Endothelial cell of umbilical vein (primary cell): ENCODE measurements around the gene RBM15B. TPM values are rescaled to one million over a fixed set of nuclear protein-coding genes. Genes with fewer than 3 reads are reported as not detected.
A peak's percentile ranks its signal among the peaks of the same experiment; 100 is the strongest.

Source experiments
- BruUV-seq: library from RNA; stranded (reverse); fragments of 400-500 nt; replicated peaks from 2 replicates; lab custom pipeline; 2021; lab: Mats Ljungman, UMichigan
- CTCF ChIA-PET: fragments of 300-600, 350-600 bp; sonication (Branson Sonifier 250); formaldehyde crosslinking; loops from one replicate; lab custom pipeline; 2021; ENCODE audit warnings: antibody characterized with exemption, inconsistent platforms; lab: Charles Lee
- POLR2A ChIA-PET: fragments of 300-600, 350-600 bp; sonication (Branson Sonifier 250); formaldehyde crosslinking; loops from one replicate; lab custom pipeline; 2021; ENCODE audit warnings: antibody characterized with exemption, inconsistent platforms; lab: Charles Lee
- DNase-seq: peaks from one replicate; pipeline ENCODE4 v3.0.0-alpha.2; 2011; ENCODE audit warnings: low read depth, low spot score
- FAIRE-seq: peaks from 2 replicates; lab custom pipeline; 2011; peaks lifted over from hg19 to GRCh38; lab: Jason Lieb, UNC
- H2AFZ ChIP-seq: 2 replicates; pipeline ENCODE4 v1.6.0; 2012; ENCODE audit warnings: low read depth, low read length, control low read depth, inconsistent platforms
- H3K27ac ChIP-seq: 2 replicates; pipeline ENCODE4 v1.5.1; 2011; ENCODE audit warnings: low read depth, mild to moderate bottlenecking, control low read depth, low read length, moderate library complexity; ENCODE audit not compliant: insufficient read depth
- H3K27me3 ChIP-seq, 2 experiments: 2 replicates each; pipeline versions ENCODE4 v1.6.0 to v1.6.1; 2011; ENCODE audit warnings: low read length in 2 of 2, mixed read lengths in 1 of 2; ENCODE audit not compliant: control insufficient read depth in 2 of 2, insufficient read depth in 2 of 2
- H3K36me3 ChIP-seq, 2 experiments: 2 replicates in 1 of 2; 3 replicates in 1 of 2; pipeline ENCODE4 v1.5.1; 2011; ENCODE audit warnings: low read length in 2 of 2, mild to moderate bottlenecking in 1 of 2, moderate library complexity in 1 of 2; ENCODE audit not compliant: control insufficient read depth in 2 of 2, insufficient read depth in 2 of 2; ENCODE audit errors: extremely low read depth in 1 of 2
- H3K4me1 ChIP-seq: 3 replicates; pipeline ENCODE4 v1.5.1; 2011; ENCODE audit warnings: mild to moderate bottlenecking, low read length; ENCODE audit not compliant: control insufficient read depth, insufficient read depth; ENCODE audit errors: extremely low read depth
- H3K4me2 ChIP-seq: 2 replicates; pipeline ENCODE4 v1.6.1; 2011; ENCODE audit warnings: low read length, control low read depth, mixed read lengths; ENCODE audit not compliant: insufficient read depth
- H3K4me3 ChIP-seq, 3 experiments: fragments of 200-600 bp in 1 of 3; sonication (generic), shearing (Covaris generic) in 1 of 3; replicated peaks in 1 of 3; 2 replicates each; pipeline ENCODE4 v1.5.1; 2011 to 2016; ENCODE audit warnings: control low read depth in 3 of 3, low read length in 3 of 3, mild to moderate bottlenecking in 2 of 3, inconsistent platforms in 1 of 3, low read depth in 1 of 3, moderate library complexity in 1 of 3; ENCODE audit not compliant: insufficient read depth in 1 of 3
- H3K79me2 ChIP-seq: 2 replicates; pipeline ENCODE4 v1.6.0; 2012; ENCODE audit warnings: low read length, inconsistent platforms; ENCODE audit not compliant: control insufficient read depth, insufficient read depth
- H3K9ac ChIP-seq: replicated peaks from 2 replicates; pipeline ENCODE3; 2011; ENCODE audit warnings: low read length, control low read depth; ENCODE audit not compliant: insufficient read depth; ENCODE audit errors: extremely low read depth
- H3K9me1 ChIP-seq: replicated peaks from 3 replicates; pipeline ENCODE4 v1.6.0; 2011; ENCODE audit warnings: mild to moderate bottlenecking, low read length; ENCODE audit not compliant: control insufficient read depth, insufficient read depth; ENCODE audit errors: extremely low read depth
- H3K9me3 ChIP-seq: replicated peaks from 2 replicates; pipeline ENCODE4 v1.5.1; 2012; ENCODE audit warnings: low read length, inconsistent platforms; ENCODE audit not compliant: control insufficient read depth, insufficient read depth
- H4K20me1 ChIP-seq: replicated peaks from 2 replicates; pipeline ENCODE3; 2011; ENCODE audit warnings: mild to moderate bottlenecking, low read length; ENCODE audit not compliant: control insufficient read depth, insufficient read depth; ENCODE audit errors: extremely low read depth
- EZH2 ChIP-seq: IDR thresholded peaks from 2 replicates; pipeline ENCODE4 v1.6.1; 2012; ENCODE audit warnings: borderline replicate concordance, low read depth, mild to moderate bottlenecking, moderate library complexity, low read length, inconsistent platforms; ENCODE audit not compliant: severe bottlenecking
- FOS ChIP-seq: IDR thresholded peaks from 2 replicates; pipeline ENCODE4 v1.6.1; 2011; ENCODE audit warnings: mild to moderate bottlenecking, low read length, moderate library complexity, borderline replicate concordance; ENCODE audit not compliant: insufficient read depth
- GATA2 ChIP-seq: IDR thresholded peaks from 2 replicates; pipeline ENCODE4 v1.7.0; 2011; ENCODE audit warnings: low read depth, mild to moderate bottlenecking, moderate library complexity, mixed read lengths, low read length; ENCODE audit not compliant: insufficient read length, insufficient read depth
- JUN ChIP-seq: IDR thresholded peaks from 2 replicates; pipeline ENCODE4 v1.6.1; 2011; ENCODE audit warnings: borderline replicate concordance, low read depth; ENCODE audit not compliant: insufficient read length, insufficient read depth
- POLR2AphosphoS5 ChIP-seq: IDR thresholded peaks from 2 replicates; pipeline ENCODE4 v1.6.1; 2012; ENCODE audit warnings: low read depth, mild to moderate bottlenecking, control low read depth, low read length, moderate library complexity; ENCODE audit not compliant: insufficient read depth
- dilution Hi-C: fragments of 300-500 bp; cut with MboI; formaldehyde crosslinking; loops from one replicate; pipeline ENCODE4 v1.15.0; 2019; ENCODE audit warnings: low sequenced_read_pairs; ENCODE audit not compliant: extremely low pct_ligation_motif_present
- intact Hi-C: fragments of 100-400 bp; cut with micrococcal nuclease; formaldehyde crosslinking; loops from one replicate; pipeline ENCODE4 v1.10.0; 2022
- polyA plus RNA-seq, 4 experiments: library from polyadenylated mRNA; depleted of rRNA in 3 of 4; stranded (reverse) in 3 of 4; unstranded in 1 of 4; fragments of >200 nt; gene quantifications; 2 replicates each; pipeline versions ENCODE4 v1.2.1 to v1.2.3, GENCODE V29; 2011 to 2012; ENCODE audit warnings: missing spikeins in 1 of 4
- total RNA-seq: library from RNA; stranded (reverse); gene quantifications from 2 replicates; pipeline ENCODE4 v1.2.3, GENCODE V29; 2021
- TF ChIP-seq, protein P1 (sequence below): IDR thresholded peaks from 2 replicates; pipeline ENCODE4 v1.6.1; 2011; ENCODE audit not compliant: insufficient read depth, insufficient read length
- TF ChIP-seq, protein P2 (sequence below), 2 donors: IDR thresholded peaks; 1 replicate in 1 of 2; 2 replicates in 1 of 2; pipeline ENCODE4 v1.5.1; 2011; ENCODE audit warnings: low read length in 2 of 2, mild to moderate bottlenecking in 2 of 2, moderate library complexity in 2 of 2, control low read depth in 1 of 2, inconsistent platforms in 1 of 2, low read depth in 1 of 2; ENCODE audit not compliant: insufficient read depth in 1 of 2; ENCODE audit errors: extremely low read depth in 1 of 2

The RBM15B gene
- total and polyA plus RNA-seq, 2 donors (not counting 3 experiments of a cell fraction or from before 2014, with no cell fraction given) = 19.9 to 39.1 TPM

- dilution Hi-C loops (no loop called here), intact Hi-C loops (loop anchor here (1.0 to 5.0 kb wide), 6 partner anchors 43 to 1034 kb away; partner anchors contain the start of gene TMEM115)
- POLR2A ChIA-PET = interaction anchor here (0.6 to 1.5 kb wide), 2 partner anchors 108 to 154 kb away, joined by 3 to 7 read pairs; partner anchors contain the start of gene DCAF1
- Histone ChIP-seq H3K27ac (peak overlapping the region; percentile 50), H3K79me2 (peaks cover 73% of the 10 kb centered on the region), H3K36me3 (peaks cover 24 to 41% of the 10 kb centered on the region in 2 experiments), H3K9me1 (no peaks in the 10 kb centered on the region), H3K27me3 (no peaks in the 10 kb centered on the region), H3K4me3 (peak overlapping the region; percentile 29 to 77 (median 36)), H3K9me3 (no peaks in the 10 kb centered on the region), H3K9ac (peak overlapping the region; percentile 88), H3K4me1 (peaks cover 48% of the 10 kb centered on the region), H3K4me2 (peak overlapping the region; percentile 22), H2AFZ (no peak overlapping the region), H4K20me1 (no peaks in the 10 kb centered on the region)
- CTCF ChIA-PET = no interaction called here
- DNase-seq = peak; percentile 50
- no TSS peak for BruUV-seq
- TF ChIP-seq, protein P1, sequence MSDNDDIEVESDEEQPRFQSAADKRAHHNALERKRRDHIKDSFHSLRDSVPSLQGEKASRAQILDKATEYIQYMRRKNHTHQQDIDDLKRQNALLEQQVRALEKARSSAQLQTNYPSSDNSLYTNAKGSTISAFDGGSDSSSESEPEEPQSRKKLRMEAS = peak; percentile 38
- no peak for TF ChIP-seq FOS
- FAIRE-seq = no peak
Measured at GRCh38 chr3:51391566-51392354, 675 bp downstream of the RBM15B start.

DNA sequence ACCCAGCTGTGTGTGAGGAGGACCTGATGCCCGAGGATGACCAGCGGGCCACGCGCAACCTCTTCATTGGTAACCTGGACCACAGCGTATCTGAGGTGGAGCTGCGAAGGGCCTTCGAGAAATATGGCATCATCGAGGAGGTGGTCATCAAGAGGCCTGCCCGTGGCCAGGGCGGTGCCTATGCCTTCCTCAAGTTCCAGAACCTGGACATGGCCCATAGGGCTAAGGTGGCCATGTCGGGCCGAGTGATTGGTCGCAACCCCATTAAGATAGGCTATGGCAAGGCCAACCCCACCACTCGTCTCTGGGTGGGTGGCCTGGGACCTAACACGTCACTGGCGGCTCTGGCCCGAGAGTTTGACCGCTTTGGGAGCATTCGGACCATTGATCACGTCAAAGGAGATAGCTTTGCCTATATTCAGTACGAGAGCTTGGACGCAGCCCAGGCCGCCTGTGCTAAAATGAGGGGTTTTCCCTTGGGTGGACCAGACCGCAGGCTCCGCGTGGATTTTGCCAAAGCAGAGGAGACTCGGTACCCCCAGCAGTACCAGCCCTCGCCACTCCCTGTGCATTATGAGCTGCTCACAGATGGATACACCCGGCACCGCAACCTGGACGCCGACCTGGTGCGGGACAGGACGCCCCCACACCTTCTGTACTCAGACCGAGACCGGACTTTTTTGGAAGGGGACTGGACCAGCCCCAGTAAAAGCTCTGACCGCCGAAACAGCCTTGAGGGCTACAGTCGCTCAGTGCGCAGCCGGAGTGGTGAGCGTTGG, 1.5 kb downstream of the RBM15B start:
- CTCF ChIA-PET = interaction anchor here (0.7 kb wide), 1 partner anchor 74 kb away, joined by 3 read pairs; no protein-coding TSS in a partner anchor
- peaks cover 71% of the 10 kb centered on the region for H3K79me2 ChIP-seq
- TSS peak; percentile 17 for BruUV-seq
- peak overlapping the region; percentile 22 for H3K4me2 ChIP-seq
- peaks cover 26 to 40% of the 10 kb centered on the region in 2 experiments for H3K36me3 ChIP-seq
- H2AFZ ChIP-seq = no peak overlapping the region
- H3K9me1 ChIP-seq = no peaks in the 10 kb centered on the region
- DNase-seq = no peak
- no peaks in the 10 kb centered on the region for H3K9me3 ChIP-seq
- H3K27ac ChIP-seq = peak overlapping the region; percentile 50
- dilution Hi-C loops (no loop called here), intact Hi-C loops (loop anchor here (5.0 kb wide), 1 partner anchor 1035 kb away; the partner anchor contains the start of gene TMEM115)
- peak overlapping the region; percentile 88 for H3K9ac ChIP-seq
- TF ChIP-seq FOS (no peak), GATA2 (no peak), EZH2 (no peak), JUN (no peak), POLR2AphosphoS5 (no peak)
- TF ChIP-seq, protein P1 = no peak
- TF ChIP-seq, protein P2, sequence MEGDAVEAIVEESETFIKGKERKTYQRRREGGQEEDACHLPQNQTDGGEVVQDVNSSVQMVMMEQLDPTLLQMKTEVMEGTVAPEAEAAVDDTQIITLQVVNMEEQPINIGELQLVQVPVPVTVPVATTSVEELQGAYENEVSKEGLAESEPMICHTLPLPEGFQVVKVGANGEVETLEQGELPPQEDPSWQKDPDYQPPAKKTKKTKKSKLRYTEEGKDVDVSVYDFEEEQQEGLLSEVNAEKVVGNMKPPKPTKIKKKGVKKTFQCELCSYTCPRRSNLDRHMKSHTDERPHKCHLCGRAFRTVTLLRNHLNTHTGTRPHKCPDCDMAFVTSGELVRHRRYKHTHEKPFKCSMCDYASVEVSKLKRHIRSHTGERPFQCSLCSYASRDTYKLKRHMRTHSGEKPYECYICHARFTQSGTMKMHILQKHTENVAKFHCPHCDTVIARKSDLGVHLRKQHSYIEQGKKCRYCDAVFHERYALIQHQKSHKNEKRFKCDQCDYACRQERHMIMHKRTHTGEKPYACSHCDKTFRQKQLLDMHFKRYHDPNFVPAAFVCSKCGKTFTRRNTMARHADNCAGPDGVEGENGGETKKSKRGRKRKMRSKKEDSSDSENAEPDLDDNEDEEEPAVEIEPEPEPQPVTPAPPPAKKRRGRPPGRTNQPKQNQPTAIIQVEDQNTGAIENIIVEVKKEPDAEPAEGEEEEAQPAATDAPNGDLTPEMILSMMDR (IDR thresholded peaks at IDR 0.05; ENCODE audit: extremely low read depth in 1 of 2, insufficient read depth in 1 of 2, low read depth in 1 of 2, low read length in 2 of 2) = no peak
- H3K4me1 ChIP-seq = peaks cover 42% of the 10 kb centered on the region
- FAIRE-seq = no peak
- H3K27me3 ChIP-seq = no peaks in the 10 kb centered on the region
- POLR2A ChIA-PET = no interaction called here
- no peaks in the 10 kb centered on the region for H4K20me1 ChIP-seq
- peak overlapping the region in 2 of 3 experiments; percentile 36 to 77 for H3K4me3 ChIP-seq
